Transverse colon (tissue), 4 donors: ENCODE measurements around the gene API5.

Experiments used
- CTCF ChIP-seq, 5 experiments: fragments of 200-600 bp in 3 of 5; fragments of 450-650 bp in 2 of 5; sonication (generic) in 3 of 5; IDR thresholded peaks; 1 replicate in 2 of 5; 2 replicates in 3 of 5; pipeline ENCODE4 v1.5.1; 2016 to 2017; ENCODE audit warnings: antibody characterized with exemption in 5 of 5, inconsistent platforms in 3 of 5, mild to moderate bottlenecking in 2 of 5, moderate library complexity in 1 of 5
- POLR2A ChIP-seq: fragments of 450-650 bp; IDR thresholded peaks from one replicate; pipeline ENCODE4 v1.6.1; 2016; ENCODE audit warnings: antibody characterized with exemption, mild to moderate bottlenecking, moderate library complexity
- POLR2AphosphoS5 ChIP-seq, 3 donors: sonication (generic); formaldehyde crosslinking; IDR thresholded peaks; one replicate each; pipeline ENCODE4 v1.6.1; 2016; ENCODE audit warnings: antibody characterized with exemption in 3 of 3

- TF ChIP-seq POLR2AphosphoS5 (IDR thresholded peaks at IDR 0.05) (no peak), CTCF (IDR thresholded peaks at IDR 0.05) (no peak), POLR2A (no peak)
These were observed 29.4 kb downstream of the API5 start for GRCh38 chr11:43341159-43341558.
